Liver (tissue), 9 donors: ENCODE measurements around the gene SNIP1. TPM values are rescaled to one million over a fixed set of nuclear protein-coding genes. Genes with fewer than 3 reads are reported as not detected.
A peak's percentile ranks its signal among the peaks of the same experiment; 100 is the strongest.

ENCODE experiments used
- DNase-seq: peaks from one replicate; pipeline ENCODE4 v3.0.0-alpha.2; 2017; ENCODE audit warnings: low spot score
- H3K27ac ChIP-seq, 2 donors: one replicate each; pipeline ENCODE4 v1.7.0; 2013; ENCODE audit warnings: inconsistent platforms in 2 of 2, low read length in 2 of 2, control low read depth in 1 of 2, low read depth in 1 of 2, mild to moderate bottlenecking in 1 of 2
- H3K27me3 ChIP-seq, 4 donors: one replicate each; pipeline versions ENCODE4 v1.6.1 to v1.7.0; 2013; ENCODE audit warnings: low read length in 3 of 4, inconsistent platforms in 1 of 4, mild to moderate bottlenecking in 1 of 4, moderate library complexity in 1 of 4; ENCODE audit not compliant: control insufficient read depth in 4 of 4, insufficient read depth in 4 of 4
- H3K36me3 ChIP-seq, 4 donors: one replicate each; pipeline versions ENCODE4 v1.6.1 to v1.7.0; 2013; ENCODE audit warnings: low read length in 3 of 4, mild to moderate bottlenecking in 3 of 4, low read depth in 1 of 4, moderate library complexity in 1 of 4; ENCODE audit not compliant: control insufficient read depth in 4 of 4, insufficient read depth in 3 of 4
- H3K4me1 ChIP-seq, 4 donors: one replicate each; pipeline versions ENCODE4 v1.6.1 to v1.7.0; 2013; ENCODE audit warnings: low read length in 3 of 4, mild to moderate bottlenecking in 3 of 4, moderate library complexity in 1 of 4; ENCODE audit not compliant: control insufficient read depth in 4 of 4, insufficient read depth in 4 of 4
- H3K4me3 ChIP-seq, 3 donors: one replicate each; pipeline versions ENCODE4 v1.6.1 to v1.7.0; 2013; ENCODE audit warnings: low read length in 3 of 3, control low read depth in 1 of 3, low read depth in 1 of 3, mild to moderate bottlenecking in 1 of 3
- H3K9ac ChIP-seq, 2 donors: one replicate each; pipeline ENCODE4 v1.7.0; 2013; ENCODE audit warnings: low read length in 2 of 2, mild to moderate bottlenecking in 2 of 2, moderate library complexity in 2 of 2, control low read depth in 1 of 2, low read depth in 1 of 2
- H3K9me3 ChIP-seq, 4 donors: one replicate each; pipeline versions ENCODE4 v1.6.1 to v1.7.0; 2013; ENCODE audit warnings: low read length in 3 of 4; ENCODE audit not compliant: control insufficient read depth in 4 of 4
- ATF3 ChIP-seq: IDR thresholded peaks from 2 replicates; pipeline ENCODE4 v1.6.1; 2016; ENCODE audit warnings: antibody characterized with exemption
- CTCF ChIP-seq: fragments of 150-350 bp; IDR thresholded peaks from 2 replicates; pipeline ENCODE4 v1.5.1; 2017; ENCODE audit warnings: improper control_type of control experiment, low read depth, low read length; ENCODE audit not compliant: missing input control
- EGR1 ChIP-seq, 2 donors: IDR thresholded peaks; 2 replicates each; pipeline ENCODE4 v1.6.1; 2016 to 2018; ENCODE audit warnings: antibody characterized with exemption in 2 of 2, low read depth in 2 of 2
- FOXA1 ChIP-seq: IDR thresholded peaks from 2 replicates; pipeline ENCODE4 v1.6.1; 2016; ENCODE audit warnings: antibody characterized with exemption
- FOXA2 ChIP-seq: IDR thresholded peaks from 2 replicates; pipeline ENCODE4 v1.6.1; 2016; ENCODE audit warnings: antibody characterized with exemption
- GABPA ChIP-seq, 2 donors: IDR thresholded peaks in 1 of 2; conservative IDR thresholded peaks in 1 of 2; 2 replicates each; pipeline ENCODE4 v1.6.1; 2016; ENCODE audit warnings: antibody characterized with exemption in 2 of 2, mild to moderate bottlenecking in 1 of 2, moderate library complexity in 1 of 2
- HNF4A ChIP-seq, 2 donors: conservative IDR thresholded peaks; 2 replicates each; pipeline ENCODE4 v1.6.1; 2016; ENCODE audit warnings: antibody characterized with exemption in 2 of 2, mild to moderate bottlenecking in 2 of 2
- HNF4G ChIP-seq: IDR thresholded peaks from 2 replicates; pipeline ENCODE4 v1.6.1; 2016; ENCODE audit warnings: antibody characterized with exemption
- JUND ChIP-seq, 2 donors: IDR thresholded peaks; 2 replicates each; pipeline ENCODE4 v1.6.1; 2016; ENCODE audit warnings: antibody characterized with exemption in 2 of 2
- MAX ChIP-seq: IDR thresholded peaks from 2 replicates; pipeline ENCODE4 v1.6.1; 2016; ENCODE audit warnings: antibody characterized with exemption
- NR2F2 ChIP-seq: IDR thresholded peaks from 2 replicates; pipeline ENCODE4 v1.6.1; 2016; ENCODE audit warnings: antibody characterized with exemption
- RAD21 ChIP-seq, 2 donors: IDR thresholded peaks; 2 replicates each; pipeline ENCODE4 v1.6.1; 2016; ENCODE audit warnings: antibody characterized with exemption in 2 of 2, mild to moderate bottlenecking in 2 of 2
- REST ChIP-seq: IDR thresholded peaks from 2 replicates; pipeline ENCODE4 v1.6.1; 2016; ENCODE audit warnings: antibody characterized with exemption, mild to moderate bottlenecking
- RXRA ChIP-seq, 2 donors: IDR thresholded peaks; 2 replicates each; pipeline ENCODE4 v1.6.1; 2017 to 2018; ENCODE audit warnings: antibody characterized with exemption in 2 of 2, mild to moderate bottlenecking in 1 of 2
- SP1 ChIP-seq: IDR thresholded peaks from 2 replicates; pipeline ENCODE4 v1.6.1; 2018; ENCODE audit warnings: antibody characterized with exemption, mild to moderate bottlenecking
- TAF1 ChIP-seq: conservative IDR thresholded peaks from 2 replicates; pipeline ENCODE4 v1.6.1; 2016; ENCODE audit warnings: antibody characterized with exemption, mild to moderate bottlenecking
- YY1 ChIP-seq: IDR thresholded peaks from 2 replicates; pipeline ENCODE4 v1.6.1; 2016; ENCODE audit warnings: antibody characterized with exemption, mild to moderate bottlenecking
- ZBTB33 ChIP-seq: IDR thresholded peaks from 2 replicates; pipeline ENCODE4 v1.6.1; 2016; ENCODE audit warnings: antibody characterized with exemption
- WGBS: extraction: QIAGEN DNeasy Blood & Tissue Kit; methylation state at CpG from one replicate; pipeline ENCODE4 v1.1.7; 2013; 5-methylcytosine and 5-hydroxymethylcytosine counted together
- polyA plus RNA-seq, 2 donors: library from polyadenylated mRNA; stranded (reverse) in 1 of 2; unstranded in 1 of 2; fragments of 200-250 nt in 1 of 2; fragments of >200 nt in 1 of 2; fragmentation: Nextera tagmentation in 1 of 2; extraction: Ambion mirVana in 1 of 2; gene quantifications; one replicate each; pipeline versions ENCODE4 v1.2.1 to v1.2.3, GENCODE V29; 2013 to 2015
- total RNA-seq, 2 donors: library from RNA; depleted of rRNA; stranded (reverse); fragments of >200 nt; gene quantifications; one replicate each; pipeline ENCODE4 v1.2.3, GENCODE V29; 2014
- donor health status: healthy.
- donor health status: healthy.
- donor health status: healthy.
- donor health status: healthy.
- donor health status: healthy.

The SNIP1 gene
- total and polyA plus RNA-seq, 4 donors, result 1.8 to 9.7 (median 5.3) TPM

GRCh38 chr1:37562984-37563383, 8.9 kb upstream of the SNIP1 start:
- TF ChIP-seq REST (no peak), ZBTB33 (no peak), ATF3 (no peak), TAF1 (no peak), FOXA1 (no peak), HNF4G (no peak), RXRA (IDR thresholded peaks at IDR 0.05) (no peak), JUND (IDR thresholded peaks at IDR 0.05) (no peak), SP1 (no peak), FOXA2 (no peak), GABPA (IDR thresholded peaks at IDR 0.05 in 1 of 2, conservative IDR thresholded peaks at IDR 0.05 in 1 of 2) (no peak), RAD21 (IDR thresholded peaks at IDR 0.05) (no peak), MAX (no peak), HNF4A (conservative IDR thresholded peaks at IDR 0.05) (no peak)
- no peak for DNase-seq
- peaks cover 3 to 39% (median 34%) of the 10 kb centered on the region in 4 donors for H3K36me3 ChIP-seq
- no peak overlapping the region for H3K27ac ChIP-seq
- no peaks in the 10 kb centered on the region for H3K27me3 ChIP-seq
- no peak overlapping the region for H3K9ac ChIP-seq
- no peak overlapping the region for H3K4me3 ChIP-seq
- peaks cover 0 to 7% (median 1%) of the 10 kb centered on the region in 4 donors for H3K4me1 ChIP-seq
- H3K9me3 ChIP-seq, result no peaks in the 10 kb centered on the region
- WGBS, result 92% methylated on average over 1 of the region's 1 CpG

- DNase-seq, result no peak
- no peak overlapping the region for H3K27ac ChIP-seq
- WGBS, result 95% methylated on average over 21 of the region's 21 CpGs
Measured at GRCh38 chr1:37561133-37562132, 7.3 kb upstream of the SNIP1 start.

More at GRCh38 chr1:37561133-37562132, 7.3 kb upstream of the SNIP1 start:
- Histone ChIP-seq H3K36me3 (peaks cover 0 to 24% (median 20%) of the 10 kb centered on the region in 4 donors), H3K4me3 (no peak overlapping the region), H3K9me3 (no peaks in the 10 kb centered on the region), H3K27me3 (no peaks in the 10 kb centered on the region), H3K4me1 (peaks cover 0 to 14% (median 7%) of the 10 kb centered on the region in 4 donors), H3K9ac (no peak overlapping the region)
- TF ChIP-seq NR2F2 (no peak), GABPA (IDR thresholded peaks at IDR 0.05 in 1 of 2, conservative IDR thresholded peaks at IDR 0.05 in 1 of 2) (no peak), CTCF (peak; percentile 26), TAF1 (no peak), YY1 (no peak), ZBTB33 (no peak), HNF4G (no peak), RXRA (IDR thresholded peaks at IDR 0.05) (no peak), EGR1 (IDR thresholded peaks at IDR 0.05; ENCODE audit: low read depth in 2 of 2) (no peak), SP1 (no peak), RAD21 (IDR thresholded peaks at IDR 0.05) (peak in 1 of 2 donors; percentile 44)
